CD4-positive, CD25-positive, alpha-beta regulatory T cell (primary cell): Measurements from ENCODE around the gene KCTD1. TPM values are rescaled to one million over a fixed set of nuclear protein-coding genes. Genes with fewer than 3 reads are reported as not detected.

Experiments used
- ATAC-seq, 2 donors: fragments of 150-1000 bp; cut with Tn5 transposase; one replicate each; pipeline ENCODE4 v1.10.0; 2021; ENCODE audit warnings: low read depth in 2 of 2, moderate number of reproducible peaks in 2 of 2, moderate library complexity in 1 of 2
- DNase-seq, 3 donors: peaks; one replicate each; pipeline versions ENCODE4 v3.0.0 to v3.0.0-alpha.2; 2012 to 2022; ENCODE audit warnings: mixed read lengths in 1 of 3
- H3K27ac ChIP-seq: one replicate; pipeline ENCODE4 v1.7.0; 2013; ENCODE audit warnings: mild to moderate bottlenecking, low read length; ENCODE audit not compliant: insufficient read depth, poor library complexity, severe bottlenecking
- H3K27me3 ChIP-seq: one replicate; pipeline ENCODE4 v1.7.0; 2013; ENCODE audit warnings: low read length; ENCODE audit not compliant: control insufficient read depth, insufficient read depth
- H3K36me3 ChIP-seq: one replicate; pipeline ENCODE4 v1.7.0; 2013; ENCODE audit warnings: mild to moderate bottlenecking, low read length, moderate library complexity; ENCODE audit not compliant: control insufficient read depth, insufficient read depth
- H3K4me1 ChIP-seq: 2 replicates; pipeline ENCODE4 v1.7.0; 2013; ENCODE audit warnings: mild to moderate bottlenecking, low read length; ENCODE audit not compliant: insufficient read depth, control insufficient read depth, poor library complexity, severe bottlenecking
- H3K4me3 ChIP-seq: one replicate; pipeline ENCODE4 v1.7.0; 2013; ENCODE audit warnings: low read depth, mild to moderate bottlenecking, low read length, moderate library complexity
- H3K9me3 ChIP-seq, 2 experiments: 1 replicate in 1 of 2; 2 replicates in 1 of 2; pipeline ENCODE4 v1.7.0; 2013; ENCODE audit warnings: low read length in 2 of 2, mild to moderate bottlenecking in 1 of 2, moderate library complexity in 1 of 2; ENCODE audit not compliant: control insufficient read depth in 2 of 2
- H3K27ac Mint-ChIP-seq, 3 donors: one replicate each; pipeline ENCODE4 v1.8.0; 2020 to 2022; ENCODE audit warnings: mild to moderate bottlenecking in 3 of 3, mixed read lengths in 3 of 3, moderate library complexity in 2 of 3
- H3K27me3 Mint-ChIP-seq: one replicate; pipeline ENCODE4 v1.8.0; 2022; ENCODE audit warnings: mild to moderate bottlenecking, mixed read lengths
- H3K36me3 Mint-ChIP-seq: one replicate; pipeline ENCODE4 v1.8.0; 2020; ENCODE audit warnings: mixed read lengths
- H3K4me1 Mint-ChIP-seq, 4 donors: one replicate each; pipeline ENCODE4 v1.8.0; 2020 to 2022; ENCODE audit warnings: mixed read lengths in 4 of 4, mild to moderate bottlenecking in 1 of 4
- H3K4me3 Mint-ChIP-seq, 4 donors: one replicate each; pipeline ENCODE4 v1.8.0; 2020 to 2022; ENCODE audit warnings: mild to moderate bottlenecking in 4 of 4, mixed read lengths in 4 of 4, moderate library complexity in 3 of 4
- H3K9me3 Mint-ChIP-seq, 7 donors: one replicate each; pipeline ENCODE4 v1.8.0; 2020 to 2022; ENCODE audit warnings: mixed read lengths in 7 of 7, mild to moderate bottlenecking in 3 of 7, moderate library complexity in 2 of 7
- polyA plus RNA-seq, 4 donors: library from polyadenylated mRNA; unstranded; fragments of 300-500 nt; fragmentation: Illumina TruSeq; gene quantifications; one replicate each; pipeline ENCODE4 v1.2.3, GENCODE V29; 2021
- total RNA-seq: library from RNA; stranded (reverse); gene quantifications from one replicate; pipeline ENCODE4 v1.2.3, GENCODE V29; 2022

Gene KCTD1
- total and polyA plus RNA-seq, 5 donors from 2014 or later, result 0.14 to 2.0 (median 0.26) TPM; not detected in 2

DNA sequence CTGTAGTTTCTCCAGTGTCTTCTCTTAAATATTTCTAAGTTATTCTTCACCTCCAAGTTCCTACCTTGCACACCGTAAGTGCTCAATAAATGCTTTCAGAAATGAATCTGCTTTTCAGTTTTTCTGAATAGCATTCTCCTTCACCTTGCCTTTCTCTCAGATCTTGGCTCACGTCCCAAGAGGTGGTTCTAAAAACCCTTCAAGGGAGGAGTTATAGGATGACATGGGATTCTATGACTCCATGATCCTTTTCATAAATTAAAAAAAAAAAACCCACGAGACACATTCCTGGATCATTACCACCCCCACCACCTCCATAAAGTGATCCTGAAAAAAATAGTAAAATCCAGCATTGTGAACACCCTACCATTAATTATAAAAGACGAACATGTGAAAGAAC, 11.7 kb downstream of the KCTD1 start:
- H3K27ac Mint-ChIP-seq, result no peak overlapping the region
- H3K4me1 Mint-ChIP-seq, result peaks cover 0 to 4% (median 2%) of the 10 kb centered on the region in 4 donors
- no peak overlapping the region for H3K4me3 Mint-ChIP-seq
- no peaks in the 10 kb centered on the region for H3K27me3 Mint-ChIP-seq
- H3K27me3 ChIP-seq, result no peaks in the 10 kb centered on the region
- no peak overlapping the region for H3K27ac ChIP-seq
- DNase-seq, result no peak
- H3K4me1 ChIP-seq, result no peaks in the 10 kb centered on the region
- H3K9me3 Mint-ChIP-seq, result no peaks in the 10 kb centered on the region
- H3K4me3 ChIP-seq, result no peak overlapping the region
- H3K36me3 ChIP-seq, result no peaks in the 10 kb centered on the region
- no peak for ATAC-seq
- no peaks in the 10 kb centered on the region for H3K36me3 Mint-ChIP-seq
- H3K9me3 ChIP-seq, result no peaks in the 10 kb centered on the region

- Histone ChIP-seq H3K4me3 (no peak overlapping the region), H3K27ac (no peak overlapping the region), H3K27me3 (no peaks in the 10 kb centered on the region), H3K9me3 (no peaks in the 10 kb centered on the region), H3K36me3 (no peaks in the 10 kb centered on the region), H3K4me1 (no peaks in the 10 kb centered on the region)
- ATAC-seq (no peak), DNase-seq (no peak)
- no peaks in the 10 kb centered on the region for H3K36me3 Mint-ChIP-seq
- no peaks in the 10 kb centered on the region for H3K27me3 Mint-ChIP-seq
- H3K27ac Mint-ChIP-seq, result no peak overlapping the region
- H3K4me1 Mint-ChIP-seq, result peaks cover 0 to 4% (median 0%) of the 10 kb centered on the region in 4 donors
- H3K9me3 Mint-ChIP-seq, result no peaks in the 10 kb centered on the region
- no peak overlapping the region for H3K4me3 Mint-ChIP-seq
These were observed 12.3 kb downstream of the KCTD1 start for GRCh38 chr18:26536032-26536431.

DNA sequence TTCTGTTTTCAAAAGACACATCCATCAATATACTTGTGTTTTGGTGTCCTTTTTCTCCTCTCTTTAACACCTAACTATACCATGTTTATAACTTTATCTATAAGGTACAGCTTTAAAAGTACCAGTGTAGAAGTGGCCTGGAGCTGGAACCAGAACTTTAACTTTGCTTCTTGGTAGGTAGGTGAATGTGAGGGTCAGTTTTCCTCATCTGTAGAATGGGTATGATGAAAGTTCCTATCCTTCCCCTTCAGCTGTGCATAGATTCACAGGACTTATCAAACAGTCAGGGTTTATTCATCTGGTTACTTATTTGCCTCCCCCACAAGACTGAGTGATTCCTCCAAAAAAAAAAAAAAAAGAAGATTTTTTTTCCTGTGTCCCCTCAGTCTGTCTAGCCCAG, 12.7 kb downstream of the KCTD1 start:
- DNase-seq, result no peak
- peaks cover 0 to 4% (median 0%) of the 10 kb centered on the region in 4 donors for H3K4me1 Mint-ChIP-seq
- Histone ChIP-seq H3K27me3 (no peaks in the 10 kb centered on the region), H3K4me3 (no peak overlapping the region), H3K9me3 (no peaks in the 10 kb centered on the region), H3K36me3 (no peaks in the 10 kb centered on the region), H3K4me1 (no peaks in the 10 kb centered on the region), H3K27ac (no peak overlapping the region)
- H3K36me3 Mint-ChIP-seq, result no peaks in the 10 kb centered on the region
- no peaks in the 10 kb centered on the region for H3K9me3 Mint-ChIP-seq
- no peak overlapping the region for H3K4me3 Mint-ChIP-seq
- no peaks in the 10 kb centered on the region for H3K27me3 Mint-ChIP-seq
- ATAC-seq, result no peak
- H3K27ac Mint-ChIP-seq, result no peak overlapping the region

- Mint-ChIP-seq H3K4me3 (no peak overlapping the region), H3K4me1 (no peaks in the 10 kb centered on the region), H3K36me3 (no peaks in the 10 kb centered on the region), H3K27me3 (no peaks in the 10 kb centered on the region), H3K27ac (no peak overlapping the region), H3K9me3 (no peaks in the 10 kb centered on the region)
- no peaks in the 10 kb centered on the region for H3K4me1 ChIP-seq
- no peaks in the 10 kb centered on the region for H3K36me3 ChIP-seq
- DNase-seq, result no peak
- H3K9me3 ChIP-seq, result no peaks in the 10 kb centered on the region
- no peaks in the 10 kb centered on the region for H3K27me3 ChIP-seq
- no peak for ATAC-seq
- H3K4me3 ChIP-seq, result no peak overlapping the region
- H3K27ac ChIP-seq, result no peak overlapping the region
These were observed 15.7 kb downstream of the KCTD1 start for GRCh38 chr18:26532367-26533340.

DNA sequence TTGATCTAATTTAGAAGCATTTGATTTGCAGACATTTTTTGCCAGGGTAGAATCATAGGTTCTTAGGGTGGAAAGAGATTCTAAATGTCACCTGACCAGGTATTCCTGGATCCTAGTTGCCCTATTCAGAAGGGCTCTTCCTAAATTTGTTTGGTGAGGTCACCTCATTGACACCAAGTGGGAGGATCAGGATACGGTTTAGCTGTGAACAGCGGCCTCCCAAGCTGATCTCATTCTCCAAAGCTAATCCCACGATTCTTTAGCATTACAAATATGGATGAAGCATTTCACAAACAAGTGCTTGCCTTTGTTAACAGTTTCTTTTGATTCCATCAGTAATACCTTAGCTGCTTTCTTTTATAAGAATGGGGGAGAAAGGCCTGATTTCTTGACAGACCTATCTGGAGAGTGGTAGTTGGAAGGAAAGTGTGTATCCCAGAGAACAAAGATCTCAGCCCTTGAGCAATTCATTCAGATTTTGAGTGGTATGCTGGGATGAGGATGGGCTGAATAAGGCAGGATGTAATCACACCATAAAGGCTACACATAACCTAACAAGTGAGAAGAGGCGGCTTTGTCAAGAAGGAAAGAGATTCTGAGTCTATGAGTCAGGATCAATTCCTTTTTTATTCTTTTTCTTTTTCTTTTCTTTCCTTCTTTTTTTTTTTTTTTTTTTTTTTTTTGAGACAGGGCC, 16.6 kb downstream of the KCTD1 start:
- Histone ChIP-seq H3K27ac (no peak overlapping the region), H3K9me3 (no peaks in the 10 kb centered on the region), H3K4me1 (no peaks in the 10 kb centered on the region), H3K27me3 (no peaks in the 10 kb centered on the region), H3K36me3 (no peaks in the 10 kb centered on the region), H3K4me3 (no peak overlapping the region)
- no peaks in the 10 kb centered on the region for H3K4me1 Mint-ChIP-seq
- ATAC-seq, result no peak
- H3K4me3 Mint-ChIP-seq, result no peak overlapping the region
- H3K9me3 Mint-ChIP-seq, result no peaks in the 10 kb centered on the region
- no peak for DNase-seq
- no peaks in the 10 kb centered on the region for H3K36me3 Mint-ChIP-seq
- H3K27ac Mint-ChIP-seq, result no peak overlapping the region
- H3K27me3 Mint-ChIP-seq, result no peaks in the 10 kb centered on the region

DNA sequence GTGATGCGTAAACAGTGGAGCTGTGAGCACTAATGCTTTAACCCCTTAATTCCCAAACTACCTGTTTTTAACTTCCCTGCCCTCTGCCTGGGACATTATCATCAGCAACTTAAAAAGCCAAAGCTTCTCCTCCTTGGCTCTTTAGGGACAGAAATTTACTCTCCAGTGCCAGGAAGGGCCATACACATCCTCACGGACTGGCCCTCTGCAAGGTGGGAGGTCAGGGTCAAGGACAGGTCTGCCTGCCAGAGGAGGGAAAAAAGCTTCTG, 21.5 kb downstream of the KCTD1 start:
- no peak for ATAC-seq
- Histone ChIP-seq H3K4me1 (no peaks in the 10 kb centered on the region), H3K27ac (no peak overlapping the region), H3K27me3 (no peaks in the 10 kb centered on the region), H3K36me3 (no peaks in the 10 kb centered on the region), H3K9me3 (no peaks in the 10 kb centered on the region), H3K4me3 (no peak overlapping the region)
- H3K4me3 Mint-ChIP-seq, result no peak overlapping the region
- H3K9me3 Mint-ChIP-seq, result no peaks in the 10 kb centered on the region
- H3K36me3 Mint-ChIP-seq, result no peaks in the 10 kb centered on the region
- no peak overlapping the region for H3K27ac Mint-ChIP-seq
- DNase-seq, result no peak
- H3K4me1 Mint-ChIP-seq, result no peaks in the 10 kb centered on the region
- H3K27me3 Mint-ChIP-seq, result no peaks in the 10 kb centered on the region

GRCh38 chr18:26526128-26526965, 22.0 kb downstream of the KCTD1 start:
- no peak for DNase-seq
- no peak for ATAC-seq
- no peak overlapping the region for H3K4me3 ChIP-seq
- no peaks in the 10 kb centered on the region for H3K4me1 ChIP-seq
- Mint-ChIP-seq H3K9me3 (no peaks in the 10 kb centered on the region), H3K27ac (peak overlapping the region in 1 of 3 donors; percentile 13), H3K36me3 (no peaks in the 10 kb centered on the region), H3K27me3 (no peaks in the 10 kb centered on the region), H3K4me1 (no peaks in the 10 kb centered on the region), H3K4me3 (peak overlapping the region in 1 of 4 donors; percentile 4)
- no peaks in the 10 kb centered on the region for H3K36me3 ChIP-seq
- H3K27ac ChIP-seq, result no peak overlapping the region
- no peaks in the 10 kb centered on the region for H3K27me3 ChIP-seq
- H3K9me3 ChIP-seq, result no peaks in the 10 kb centered on the region
